GM18951 (cell line): ENCODE data around the gene GRB2.
A peak's percentile ranks its signal among the peaks of the same experiment; 100 is the strongest.

ENCODE experiments used
- POLR2A ChIP-seq: IDR thresholded peaks from 4 replicates; pipeline ENCODE4 v1.6.1; 2011; ENCODE audit warnings: mild to moderate bottlenecking; ENCODE audit not compliant: insufficient read length, insufficient read depth; ENCODE audit errors: extremely low read depth
- in situ Hi-C: fragments of 300-500 bp; cut with MboI; formaldehyde crosslinking; loops from one replicate; pipeline ENCODE4 v1.12.0; 2022; ENCODE audit warnings: low sequenced_read_pairs, mixed read lengths, inconsistent platforms; ENCODE audit not compliant: unreplicated experiment

GRB2 gene

GRCh38 chr17:75271955-75272847 lies 133.3 kb downstream of the GRB2 start:
- in situ Hi-C loops, result no loop called here
- peak; percentile 26 for TF ChIP-seq POLR2A

DNA sequence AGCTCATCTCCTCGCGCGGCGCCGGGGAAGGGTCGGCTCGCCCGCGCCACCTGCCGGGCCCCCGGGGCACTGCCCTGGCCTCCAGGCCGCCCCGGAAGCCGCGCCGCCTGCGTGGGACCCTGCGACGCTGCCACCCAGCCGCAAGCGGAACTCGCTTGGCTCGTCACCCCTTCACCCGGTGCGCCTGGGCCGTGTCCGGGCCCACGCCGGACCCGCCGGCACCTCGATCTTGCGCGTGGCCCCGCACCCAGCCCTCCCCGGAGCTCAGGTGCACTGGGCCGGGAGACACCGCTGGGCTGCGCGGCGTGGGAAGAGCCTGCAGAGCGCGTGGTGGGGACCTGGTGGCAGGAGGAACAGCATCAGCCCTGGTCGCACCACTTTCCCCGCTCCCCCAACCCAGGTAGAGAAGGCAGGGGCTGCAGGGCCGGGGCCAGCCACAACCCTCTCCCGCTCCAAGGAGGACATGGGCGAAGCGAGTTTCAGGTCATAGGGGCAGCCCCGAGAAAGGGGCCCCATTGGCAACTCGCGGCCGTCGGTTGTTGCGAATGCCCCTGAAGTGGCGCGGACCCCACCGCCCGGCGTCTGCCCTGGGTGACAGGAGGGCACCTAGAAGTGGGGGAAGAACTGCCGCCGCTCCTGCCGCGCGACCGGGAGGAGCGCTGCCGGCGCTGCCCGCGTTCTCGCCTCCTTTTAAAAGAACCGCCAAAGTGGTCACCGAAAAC lies 134.1 kb downstream of the GRB2 start:
- peak; percentile 76 for TF ChIP-seq POLR2A
- in situ Hi-C loops, result no loop called here

DNA sequence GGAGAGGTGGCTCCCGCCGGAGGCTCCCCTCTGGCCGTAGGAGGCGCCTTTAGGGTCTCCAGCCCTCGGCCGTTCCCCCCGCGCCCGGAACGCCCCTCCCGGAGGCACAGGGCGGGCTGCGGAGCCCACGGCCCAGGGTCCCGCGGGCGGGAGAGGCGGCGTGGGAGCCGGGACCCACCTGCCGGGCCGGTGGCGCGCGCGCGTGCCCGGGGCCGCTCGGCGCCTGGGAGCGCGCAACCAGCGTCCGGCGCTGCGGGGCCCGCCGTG lies 134.6 kb downstream of the GRB2 start, which contains the start of gene MIF4GD:
Gene MIF4GD (minus strand): TSS at position 266 of the 267 bp plus-strand sequence. CDS start 1,036 bp downstream, outside the sequence.
- in situ Hi-C loops, result no loop called here
- TF ChIP-seq POLR2A, result peak; percentile 65

DNA sequence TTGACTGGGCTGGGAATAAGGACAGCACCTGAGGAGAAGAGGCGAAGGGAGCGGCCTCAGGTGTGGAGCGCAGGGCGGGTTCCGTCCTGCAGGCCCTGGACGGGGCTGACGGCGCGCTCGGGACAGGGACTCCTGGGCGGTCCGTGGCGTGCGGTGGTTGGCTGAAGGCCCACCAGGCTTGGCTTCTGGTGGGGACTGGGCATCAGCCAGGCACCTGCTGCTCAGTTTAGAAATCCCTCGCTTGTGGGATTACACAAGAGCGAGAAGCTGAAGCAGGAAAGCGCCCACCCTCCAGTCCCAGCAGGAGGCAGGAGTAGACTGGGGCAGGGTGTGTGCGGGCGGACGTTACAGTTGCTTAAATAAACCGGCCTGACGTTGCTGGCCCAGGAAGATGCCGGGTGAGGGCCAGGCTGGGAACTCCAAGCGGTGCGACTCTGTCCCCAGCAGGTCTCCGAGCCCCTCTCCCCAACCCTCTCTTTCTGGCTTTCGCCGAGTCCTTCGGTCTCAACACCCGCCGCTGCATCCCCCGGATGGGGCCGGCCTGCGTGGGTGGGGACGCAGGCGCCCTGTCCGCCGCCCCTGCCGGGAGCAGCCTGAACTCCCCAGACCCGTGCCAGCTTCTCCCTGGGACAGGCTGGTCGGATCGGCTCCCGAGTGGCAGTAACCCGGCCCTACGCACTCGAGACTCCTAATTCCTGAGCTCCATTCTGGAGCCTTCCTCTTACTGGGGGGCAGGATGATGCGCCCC lies 135.1 kb downstream of the GRB2 start:
- in situ Hi-C loops, result no loop called here
- peak; percentile 21 for TF ChIP-seq POLR2A

- no peak for TF ChIP-seq POLR2A
- in situ Hi-C loops, result no loop called here
Observed at GRCh38 chr17:75269844-75270217, 135.6 kb downstream of the GRB2 start.
